AG04450 (cell line): Measurements from ENCODE around the gene ADCK2. TPM values are rescaled to one million over a fixed set of nuclear protein-coding genes. Genes with fewer than 3 reads are reported as not detected.

Source experiments
- CTCF ChIA-PET: fragments of 300-600, 350-600 bp; formaldehyde crosslinking; extraction: SDS; loops from one replicate; lab custom pipeline; 2022; ENCODE audit warnings: antibody characterized with exemption, inconsistent platforms; lab: Charles Lee
- POLR2A ChIA-PET: fragments of 350-600 bp; formaldehyde crosslinking; extraction: SDS; loops from one replicate; lab custom pipeline; 2021; ENCODE audit warnings: antibody characterized with exemption, inconsistent platforms; lab: Yijun Ruan, JAX
- DNase-seq: peaks from one replicate; pipeline ENCODE4 v3.0.0-alpha.2; 2011; ENCODE audit warnings: low read depth, low spot score
- H3K27ac ChIP-seq: one replicate; pipeline ENCODE4 v1.5.1; 2012; ENCODE audit warnings: low read depth, low read length, control low read depth
- H3K27me3 ChIP-seq: one replicate; pipeline ENCODE4 v1.6.0; 2012; ENCODE audit warnings: low read length; ENCODE audit not compliant: control insufficient read depth, insufficient read depth
- H3K4me3 ChIP-seq: 2 replicates; pipeline ENCODE4 v1.5.1; 2011; ENCODE audit warnings: mild to moderate bottlenecking, low read depth, low read length, control low read depth
- H3K9me3 ChIP-seq: 2 replicates; pipeline ENCODE4 v1.5.1; 2012; ENCODE audit warnings: low read length; ENCODE audit not compliant: control insufficient read depth, insufficient read depth
- polyA plus RNA-seq: library from polyadenylated mRNA; depleted of rRNA; stranded (reverse); fragments of >200 nt; gene quantifications from 2 replicates; pipeline ENCODE4 v1.2.3, GENCODE V29; 2011
- TF ChIP-seq, protein P1 (sequence below): IDR thresholded peaks from 2 replicates; pipeline ENCODE4 v1.5.1; 2011; ENCODE audit warnings: low read depth, low read length, control low read depth, inconsistent platforms

The ADCK2 gene
- polyA plus RNA-seq, 1 experiment: 8.2 TPM

DNA sequence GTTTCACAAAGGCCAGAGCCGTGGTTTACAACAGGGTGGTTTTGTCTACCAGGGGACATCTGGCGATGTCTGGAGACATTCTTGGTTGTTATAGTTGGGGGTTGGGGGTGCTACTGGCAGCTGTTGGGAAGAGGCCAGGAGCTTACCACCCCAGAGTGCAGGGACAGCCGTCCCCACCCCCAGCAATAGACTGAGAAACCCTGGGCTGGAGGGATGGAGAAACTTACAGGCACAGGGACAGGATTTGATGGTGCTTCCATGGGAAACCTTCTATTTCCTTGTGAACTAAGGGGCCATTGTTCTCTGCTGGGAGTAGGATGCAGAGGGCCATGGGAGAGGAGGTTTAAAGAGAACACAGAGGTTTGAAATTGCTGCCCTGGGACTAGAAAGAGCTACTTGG, 10.9 kb downstream of the ADCK2 start:
- no peaks in the 10 kb centered on the region for H3K9me3 ChIP-seq
- ChIA-PET POLR2A (no interaction called here), CTCF (interaction anchor here (0.6 kb wide), 1 partner anchor 19 kb away, joined by 3 read pairs; no protein-coding TSS in a partner anchor)
- TF ChIP-seq, protein P1, sequence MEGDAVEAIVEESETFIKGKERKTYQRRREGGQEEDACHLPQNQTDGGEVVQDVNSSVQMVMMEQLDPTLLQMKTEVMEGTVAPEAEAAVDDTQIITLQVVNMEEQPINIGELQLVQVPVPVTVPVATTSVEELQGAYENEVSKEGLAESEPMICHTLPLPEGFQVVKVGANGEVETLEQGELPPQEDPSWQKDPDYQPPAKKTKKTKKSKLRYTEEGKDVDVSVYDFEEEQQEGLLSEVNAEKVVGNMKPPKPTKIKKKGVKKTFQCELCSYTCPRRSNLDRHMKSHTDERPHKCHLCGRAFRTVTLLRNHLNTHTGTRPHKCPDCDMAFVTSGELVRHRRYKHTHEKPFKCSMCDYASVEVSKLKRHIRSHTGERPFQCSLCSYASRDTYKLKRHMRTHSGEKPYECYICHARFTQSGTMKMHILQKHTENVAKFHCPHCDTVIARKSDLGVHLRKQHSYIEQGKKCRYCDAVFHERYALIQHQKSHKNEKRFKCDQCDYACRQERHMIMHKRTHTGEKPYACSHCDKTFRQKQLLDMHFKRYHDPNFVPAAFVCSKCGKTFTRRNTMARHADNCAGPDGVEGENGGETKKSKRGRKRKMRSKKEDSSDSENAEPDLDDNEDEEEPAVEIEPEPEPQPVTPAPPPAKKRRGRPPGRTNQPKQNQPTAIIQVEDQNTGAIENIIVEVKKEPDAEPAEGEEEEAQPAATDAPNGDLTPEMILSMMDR: no peak
- no peak for DNase-seq
- H3K27me3 ChIP-seq: no peaks in the 10 kb centered on the region
- no peak overlapping the region for H3K4me3 ChIP-seq
- no peak overlapping the region for H3K27ac ChIP-seq

DNA sequence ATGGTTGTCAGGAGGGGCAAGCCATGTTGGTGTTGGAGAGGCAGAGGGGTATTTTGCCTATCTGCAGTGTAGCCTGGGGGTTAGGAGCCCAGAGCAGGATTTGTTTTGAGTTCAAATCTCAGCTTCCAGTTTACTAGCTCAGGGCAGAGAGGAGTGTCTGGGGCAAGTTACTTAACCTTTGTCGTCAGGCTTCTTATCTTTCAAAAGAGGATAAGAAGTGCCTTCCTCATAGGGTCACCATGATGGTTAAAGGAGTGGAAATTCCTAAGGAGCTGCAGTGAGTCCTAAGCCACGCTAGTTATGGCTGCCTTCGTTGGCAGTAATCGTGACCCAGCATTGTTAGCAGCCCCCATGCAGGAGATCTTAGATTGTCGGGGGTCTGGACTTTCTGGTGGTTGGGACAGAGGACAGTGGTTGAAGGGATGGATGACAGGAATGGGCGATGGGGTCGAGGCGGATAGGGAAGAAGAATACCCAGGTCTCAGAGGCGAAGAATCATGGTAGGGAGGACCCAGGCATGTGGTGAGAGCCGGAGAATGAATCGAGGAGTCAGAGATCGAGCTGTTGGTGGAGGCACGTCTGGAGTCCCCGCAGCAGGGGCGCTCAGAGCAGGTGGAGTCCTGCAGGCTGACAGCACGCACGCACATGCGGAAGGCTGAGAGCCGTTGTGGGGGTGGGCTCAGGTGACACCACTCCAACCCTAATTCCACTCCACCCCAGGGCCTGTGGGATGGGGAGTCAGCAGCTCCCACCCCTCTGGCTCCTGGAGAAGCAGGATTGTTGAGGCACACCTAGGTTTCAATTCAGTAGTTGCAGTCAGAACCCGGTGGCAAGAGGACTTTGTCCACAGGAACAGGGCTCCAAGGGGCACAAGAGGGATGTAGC, 11.6 kb downstream of the ADCK2 start:
- no peaks in the 10 kb centered on the region for H3K27me3 ChIP-seq
- no peaks in the 10 kb centered on the region for H3K9me3 ChIP-seq
- CTCF ChIA-PET: interaction anchor here (0.6 to 1.4 kb wide), 2 partner anchors 10 to 19 kb away, joined by 3 to 8 read pairs; no protein-coding TSS in a partner anchor
- POLR2A ChIA-PET: no interaction called here
- no peak overlapping the region for H3K27ac ChIP-seq
- H3K4me3 ChIP-seq: no peak overlapping the region
- TF ChIP-seq, protein P1: no peak
- DNase-seq: no peak

DNA sequence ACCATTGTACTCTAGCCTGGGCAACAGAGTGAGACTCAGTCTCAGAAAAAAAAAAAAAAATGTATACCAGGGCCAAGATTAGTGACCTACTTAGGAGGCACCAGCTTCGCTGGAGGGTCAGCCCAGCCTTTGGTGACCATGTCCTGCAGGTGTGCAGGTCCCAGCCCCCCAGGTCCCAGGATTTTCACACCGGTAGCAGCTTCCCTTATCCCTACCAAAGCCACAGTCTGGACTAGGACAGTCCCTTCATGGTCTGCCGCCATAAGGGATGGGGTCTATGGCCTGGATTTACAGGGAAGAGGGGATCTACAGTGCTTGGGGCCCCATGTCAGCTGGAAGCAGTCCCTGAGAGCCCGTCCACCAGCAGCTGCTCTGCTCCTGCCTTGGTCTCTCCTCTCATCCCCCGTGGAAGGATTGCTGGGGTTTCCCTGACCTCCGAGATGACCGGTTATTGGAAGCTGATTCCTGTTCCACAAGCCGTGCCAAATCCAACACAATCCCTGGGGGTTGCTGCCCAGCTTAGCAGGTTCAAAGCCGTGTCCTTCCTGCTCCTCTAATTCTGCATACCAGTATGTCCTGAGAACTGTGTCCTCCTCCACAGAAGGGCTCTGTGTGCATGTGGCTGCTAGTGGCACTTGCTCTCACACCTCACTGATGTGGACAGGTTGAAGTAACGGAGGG, 12.8 kb downstream of the ADCK2 start:
- TF ChIP-seq, protein P1: no peak
- no peak overlapping the region for H3K27ac ChIP-seq
- no peak for DNase-seq
- POLR2A ChIA-PET: interaction anchor here (0.8 kb wide), 1 partner anchor 12 kb away, joined by 3 read pairs; the partner anchor contains the start of gene ADCK2
- no peaks in the 10 kb centered on the region for H3K9me3 ChIP-seq
- H3K27me3 ChIP-seq: no peaks in the 10 kb centered on the region
- CTCF ChIA-PET: interaction anchor here (1.0 to 2.0 kb wide), 3 partner anchors 11 to 12 kb away, joined by 3 to 9 read pairs (median 8); no protein-coding TSS in a partner anchor
- no peak overlapping the region for H3K4me3 ChIP-seq

DNA sequence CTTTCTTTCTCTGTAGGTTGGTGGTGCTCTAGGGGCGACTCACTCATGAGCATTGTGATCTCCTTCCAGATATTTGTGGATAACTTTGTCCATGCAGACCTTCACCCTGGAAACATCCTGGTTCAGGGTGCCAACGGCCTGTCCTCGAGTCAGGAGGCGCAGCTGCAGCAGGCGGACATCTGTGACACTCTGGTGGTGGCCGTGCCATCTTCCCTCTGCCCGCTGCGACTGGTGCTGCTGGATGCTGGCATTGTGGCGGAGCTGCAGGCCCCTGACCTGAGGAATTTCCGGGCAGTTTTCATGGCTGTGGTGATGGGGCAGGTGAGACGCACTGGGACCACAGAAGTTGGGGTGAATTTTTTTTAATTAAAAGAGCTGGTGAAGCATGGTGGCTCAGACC, 14.2 kb downstream of the ADCK2 start:
- TF ChIP-seq, protein P1: no peak
- POLR2A ChIA-PET: interaction anchor here (0.6 kb wide), 1 partner anchor 9 kb away, joined by 6 read pairs; the partner anchor contains the start of gene NDUFB2
- H3K4me3 ChIP-seq: no peak overlapping the region
- H3K27me3 ChIP-seq: no peaks in the 10 kb centered on the region
- H3K27ac ChIP-seq: no peak overlapping the region
- CTCF ChIA-PET: interaction anchor here (0.5 to 2.0 kb wide), 2 partner anchors 9 to 12 kb away, joined by 7 to 9 read pairs; partner anchors contain the start of gene NDUFB2
- no peak for DNase-seq
- no peaks in the 10 kb centered on the region for H3K9me3 ChIP-seq

DNA sequence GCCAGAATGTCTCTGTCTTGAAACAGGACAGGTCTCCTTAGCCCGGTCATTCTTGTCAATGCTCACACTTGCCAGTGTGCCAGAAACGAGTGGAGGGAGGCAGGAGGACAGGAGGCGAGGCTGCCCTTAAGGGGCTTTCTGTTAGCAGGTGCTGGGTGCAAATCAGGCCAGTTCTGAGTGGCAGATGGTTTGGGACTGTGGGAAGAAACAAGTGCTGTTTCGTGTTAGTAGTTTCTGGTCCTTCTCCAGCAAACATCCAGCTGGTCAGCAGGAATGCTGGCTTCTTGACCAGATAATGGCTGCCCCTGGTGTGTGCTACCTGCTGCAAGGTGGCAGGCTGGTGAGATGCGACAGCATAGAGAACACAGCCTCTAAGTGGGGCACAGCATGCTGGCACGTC, 15.6 kb downstream of the ADCK2 start:
- no peak for DNase-seq
- TF ChIP-seq, protein P1: no peak
- POLR2A ChIA-PET: no interaction called here
- no peak overlapping the region for H3K27ac ChIP-seq
- CTCF ChIA-PET: no interaction called here
- H3K4me3 ChIP-seq: no peak overlapping the region
- no peaks in the 10 kb centered on the region for H3K9me3 ChIP-seq
- H3K27me3 ChIP-seq: no peaks in the 10 kb centered on the region
